T-helper 17 cell (primary cell): ENCODE data around the gene TPCN2. TPM values are rescaled to one million over a fixed set of nuclear protein-coding genes. Genes with fewer than 3 reads are reported as not detected.

ENCODE experiments used
- ATAC-seq: fragments of 150-1000 bp; cut with Tn5 transposase; 2 replicates; pipeline ENCODE4 v1.10.0; 2021; ENCODE audit warnings: mild to moderate bottlenecking, moderate library complexity
- DNase-seq, 3 donors: peaks; one replicate each; pipeline versions ENCODE4 v3.0.0 to v3.0.0-alpha.2; 2020 to 2021
- H3K9me3 ChIP-seq: one replicate; pipeline ENCODE4 v1.7.0; 2013; ENCODE audit warnings: low read length, mild to moderate bottlenecking; ENCODE audit not compliant: control insufficient read depth, poor library complexity, severe bottlenecking
- H3K27ac Mint-ChIP-seq: one replicate; pipeline ENCODE4 v1.8.0; 2022; ENCODE audit warnings: mild to moderate bottlenecking, moderate library complexity, mixed read lengths
- H3K27me3 Mint-ChIP-seq: one replicate; pipeline ENCODE4 v1.8.0; 2022; ENCODE audit warnings: mixed read lengths
- H3K36me3 Mint-ChIP-seq: one replicate; pipeline ENCODE4 v1.8.0; 2022; ENCODE audit warnings: low read depth, mixed read lengths
- H3K4me1 Mint-ChIP-seq: one replicate; pipeline ENCODE4 v1.8.0; 2022; ENCODE audit warnings: mild to moderate bottlenecking, mixed read lengths
- H3K4me3 Mint-ChIP-seq: one replicate; pipeline ENCODE4 v1.8.0; 2022; ENCODE audit warnings: mild to moderate bottlenecking, moderate library complexity, mixed read lengths
- total RNA-seq, 4 donors: library from RNA in 2 of 4; stranded (reverse) in 2 of 4; gene quantifications; one replicate each; pipeline ENCODE4 v1.2.3 and lab custom pipeline; 2022 to 2026

TPCN2 gene
- total RNA-seq, 2 donors from 2014 or later = 9.1 to 16.4 TPM

DNA sequence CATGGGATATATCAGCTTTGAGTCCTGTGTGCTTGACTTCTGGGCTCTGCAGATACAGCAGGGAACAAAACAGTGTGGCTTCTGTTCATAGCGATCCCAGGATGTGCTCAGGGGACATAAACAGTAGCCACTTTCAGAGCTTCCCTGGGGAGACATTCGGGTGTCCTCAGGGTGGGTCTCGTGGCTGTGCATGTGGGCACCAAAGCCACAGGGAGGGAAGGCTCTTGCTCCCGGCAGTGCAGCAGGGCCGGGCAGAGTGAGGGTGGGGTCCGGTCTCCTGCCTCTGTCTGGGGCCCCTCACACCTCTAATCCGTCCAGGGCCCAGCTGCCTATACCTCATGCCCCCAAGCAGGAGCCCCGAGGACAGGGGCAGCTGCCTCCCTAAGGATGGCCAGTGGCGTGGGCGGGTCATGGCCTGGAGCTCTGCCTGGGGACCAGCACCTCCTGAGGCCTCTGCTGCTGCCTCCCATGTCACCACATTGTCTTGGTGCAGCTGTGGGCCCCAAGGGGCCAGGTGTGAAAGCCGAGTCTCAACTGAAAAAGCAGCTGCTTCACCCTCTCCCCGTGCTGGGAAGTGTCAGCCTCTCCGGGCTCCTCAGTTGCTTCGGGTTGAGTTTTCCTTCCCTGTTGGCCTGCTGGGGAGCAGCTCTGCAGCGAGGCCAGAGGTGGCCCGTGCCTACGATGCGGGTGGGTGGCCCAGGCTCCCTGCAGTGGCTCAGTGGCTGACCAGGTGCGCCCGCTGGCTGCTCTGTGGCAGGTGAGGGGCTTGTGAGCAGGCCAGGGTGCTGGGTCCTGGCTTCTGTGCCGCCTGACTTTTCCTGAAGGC, 3.8 kb downstream of the TPCN2 start:
- H3K27me3 Mint-ChIP-seq = no peaks in the 10 kb centered on the region
- H3K4me3 Mint-ChIP-seq = no peak overlapping the region
- ATAC-seq = no peak
- H3K9me3 ChIP-seq = no peaks in the 10 kb centered on the region
- peaks cover 15% of the 10 kb centered on the region for H3K4me1 Mint-ChIP-seq
- H3K36me3 Mint-ChIP-seq = no peaks in the 10 kb centered on the region
- no peak for DNase-seq
- H3K27ac Mint-ChIP-seq = peak overlapping the region; percentile 86

DNA sequence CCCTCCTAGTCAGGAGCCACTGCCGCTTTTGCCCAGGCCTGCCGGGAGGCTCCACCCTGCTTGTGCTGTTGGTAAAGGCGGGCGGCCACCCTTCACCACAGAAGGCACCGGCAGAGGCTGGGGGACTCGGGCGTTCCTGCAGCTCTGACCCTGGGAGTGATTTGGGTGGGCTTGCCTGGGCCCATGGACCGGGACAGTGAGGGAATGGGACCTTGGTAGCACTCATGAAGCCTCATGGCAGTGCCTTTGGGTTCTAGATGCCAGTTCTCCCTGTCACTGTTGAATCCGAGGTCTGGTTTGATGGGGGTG, 4.4 kb downstream of the TPCN2 start:
- Mint-ChIP-seq H3K27me3 (no peaks in the 10 kb centered on the region), H3K4me1 (peaks cover 15% of the 10 kb centered on the region), H3K4me3 (no peak overlapping the region), H3K36me3 (no peaks in the 10 kb centered on the region), H3K27ac (no peak overlapping the region)
- no peak for ATAC-seq
- no peaks in the 10 kb centered on the region for H3K9me3 ChIP-seq
- DNase-seq = no peak

GRCh38 chr11:69053546-69054396, 5.0 kb downstream of the TPCN2 start:
- DNase-seq = no peak
- no peaks in the 10 kb centered on the region for H3K9me3 ChIP-seq
- Mint-ChIP-seq H3K27ac (no peak overlapping the region), H3K4me1 (peaks cover 11% of the 10 kb centered on the region), H3K36me3 (no peaks in the 10 kb centered on the region), H3K4me3 (no peak overlapping the region), H3K27me3 (no peaks in the 10 kb centered on the region)
- ATAC-seq = no peak

GRCh38 chr11:69054397-69055211, 5.9 kb downstream of the TPCN2 start:
- Mint-ChIP-seq H3K27me3 (no peaks in the 10 kb centered on the region), H3K36me3 (peaks cover under 1% of the 10 kb centered on the region), H3K4me1 (peaks cover 11% of the 10 kb centered on the region), H3K27ac (no peak overlapping the region), H3K4me3 (no peak overlapping the region)
- H3K9me3 ChIP-seq = no peaks in the 10 kb centered on the region
- ATAC-seq (no peak), DNase-seq (no peak)

DNA sequence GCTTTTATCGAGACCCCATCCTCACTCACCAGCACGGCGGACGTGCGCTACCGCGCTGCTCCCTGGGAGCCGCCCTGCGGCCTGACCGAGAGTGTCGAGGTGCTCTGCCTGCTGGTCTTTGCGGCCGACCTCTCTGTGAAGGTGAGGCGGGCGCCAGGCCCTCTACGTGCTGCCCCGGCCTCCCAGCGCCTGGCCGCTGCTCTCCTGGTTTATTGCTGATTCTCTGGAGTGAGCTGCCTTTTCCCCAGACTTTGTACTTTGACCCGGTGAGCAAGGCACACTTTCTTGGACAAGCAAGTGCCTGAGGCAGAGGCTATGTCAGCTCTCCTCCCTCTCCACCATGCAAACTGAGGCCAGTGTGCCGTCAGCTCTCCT, 6.5 kb downstream of the TPCN2 start:
- Mint-ChIP-seq H3K27me3 (no peaks in the 10 kb centered on the region), H3K27ac (no peak overlapping the region), H3K4me1 (peaks cover 11% of the 10 kb centered on the region), H3K4me3 (no peak overlapping the region), H3K36me3 (peaks cover 3% of the 10 kb centered on the region)
- no peaks in the 10 kb centered on the region for H3K9me3 ChIP-seq
- DNase-seq = no peak
- ATAC-seq = no peak

- DNase-seq (no peak), ATAC-seq (peak; percentile 74)
- Mint-ChIP-seq H3K27ac (peak overlapping the region; percentile 43), H3K36me3 (peaks cover 4% of the 10 kb centered on the region), H3K4me1 (peaks cover 11% of the 10 kb centered on the region), H3K4me3 (no peak overlapping the region), H3K27me3 (no peaks in the 10 kb centered on the region)
- H3K9me3 ChIP-seq = no peaks in the 10 kb centered on the region
These were observed 7.1 kb downstream of the TPCN2 start for GRCh38 chr11:69055598-69056516.

- no peak overlapping the region for H3K4me3 Mint-ChIP-seq
- no peaks in the 10 kb centered on the region for H3K9me3 ChIP-seq
- DNase-seq (no peak), ATAC-seq (no peak)
- H3K4me1 Mint-ChIP-seq = peaks cover 9% of the 10 kb centered on the region
- H3K36me3 Mint-ChIP-seq = peaks cover 4% of the 10 kb centered on the region
- no peak overlapping the region for H3K27ac Mint-ChIP-seq
- no peaks in the 10 kb centered on the region for H3K27me3 Mint-ChIP-seq
These were observed 8.5 kb downstream of the TPCN2 start for GRCh38 chr11:69057236-69057635.

DNA sequence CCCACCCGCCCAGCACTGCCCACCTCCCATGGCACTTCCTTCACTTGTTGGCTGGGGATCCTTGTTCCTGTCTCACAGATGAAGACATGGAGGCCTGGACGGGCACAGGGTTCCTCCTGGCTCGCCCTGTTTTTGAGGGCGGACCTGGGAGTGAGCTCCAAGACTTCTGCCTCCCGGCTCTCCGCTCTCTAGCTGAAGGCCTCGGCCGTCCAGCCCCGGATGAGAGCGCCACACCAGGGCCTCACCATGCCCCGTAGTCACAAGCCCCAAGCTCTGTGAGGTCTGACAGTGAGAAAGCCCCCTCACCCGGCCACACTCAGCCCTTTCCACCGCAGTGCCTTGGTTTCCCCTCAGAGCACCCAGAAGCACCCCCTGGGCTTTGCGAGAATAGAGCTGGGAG, 9.1 kb downstream of the TPCN2 start:
- DNase-seq = no peak
- no peaks in the 10 kb centered on the region for H3K9me3 ChIP-seq
- Mint-ChIP-seq H3K27me3 (no peaks in the 10 kb centered on the region), H3K4me3 (no peak overlapping the region), H3K27ac (no peak overlapping the region), H3K36me3 (peaks cover 4% of the 10 kb centered on the region), H3K4me1 (peaks cover 9% of the 10 kb centered on the region)
- no peak for ATAC-seq

- Mint-ChIP-seq H3K4me3 (no peak overlapping the region), H3K27ac (no peak overlapping the region), H3K27me3 (no peaks in the 10 kb centered on the region), H3K36me3 (peaks cover 4% of the 10 kb centered on the region), H3K4me1 (peaks cover 9% of the 10 kb centered on the region)
- DNase-seq = no peak
- ATAC-seq = no peak
- no peaks in the 10 kb centered on the region for H3K9me3 ChIP-seq
These were observed 10.0 kb downstream of the TPCN2 start for GRCh38 chr11:69058511-69059270.

DNA sequence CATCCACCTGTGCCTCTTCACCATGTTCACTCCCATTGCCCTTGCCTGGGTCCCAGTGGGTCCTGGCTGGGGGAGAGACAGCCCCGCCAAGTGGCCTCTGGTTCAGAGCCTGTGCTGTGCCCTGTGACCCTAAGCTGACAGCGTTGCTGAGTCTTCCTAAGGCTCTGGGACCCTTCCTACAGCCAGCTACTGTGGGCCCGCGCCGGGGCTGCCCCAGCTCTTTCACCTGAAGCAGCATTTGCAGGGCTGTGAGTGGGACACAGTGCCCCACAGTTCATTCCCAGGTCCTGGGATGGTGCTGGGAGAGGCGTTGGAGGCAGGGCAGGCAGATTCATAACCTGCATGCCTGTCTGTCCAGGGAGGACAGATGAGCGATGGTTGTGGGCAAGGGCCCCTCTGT, 10.7 kb downstream of the TPCN2 start:
- no peak overlapping the region for H3K27ac Mint-ChIP-seq
- H3K4me1 Mint-ChIP-seq = peaks cover 9% of the 10 kb centered on the region

DNA sequence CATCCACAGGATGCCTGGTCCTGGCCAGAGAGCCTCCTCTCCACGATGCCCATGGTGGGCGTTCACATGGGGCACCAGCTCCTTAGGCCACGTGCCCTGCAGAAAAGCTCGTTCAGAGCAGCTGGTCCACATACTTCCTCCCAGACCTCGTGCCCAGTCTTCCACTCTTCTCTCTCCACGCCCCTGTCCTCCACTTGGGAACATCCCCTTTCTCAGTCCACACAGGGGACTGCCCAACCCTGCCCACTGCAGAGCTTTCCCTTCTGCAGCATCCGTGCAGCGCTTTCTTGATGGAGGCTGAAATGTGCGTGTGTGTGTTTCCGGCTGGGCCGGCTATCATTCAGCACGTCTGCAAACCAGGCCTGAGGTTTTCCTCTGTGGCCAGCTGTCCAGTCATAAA, 11.3 kb downstream of the TPCN2 start:
- ATAC-seq (no peak), DNase-seq (no peak)
- Mint-ChIP-seq H3K4me3 (no peak overlapping the region), H3K27ac (no peak overlapping the region), H3K4me1 (peaks cover 9% of the 10 kb centered on the region), H3K27me3 (no peaks in the 10 kb centered on the region), H3K36me3 (peaks cover 4% of the 10 kb centered on the region)
- H3K9me3 ChIP-seq = no peaks in the 10 kb centered on the region

More for the DNA sequence above, 10.7 kb downstream of the TPCN2 start:
- Mint-ChIP-seq H3K27me3 (no peaks in the 10 kb centered on the region), H3K36me3 (peaks cover 4% of the 10 kb centered on the region), H3K4me3 (no peak overlapping the region)
- no peaks in the 10 kb centered on the region for H3K9me3 ChIP-seq
- DNase-seq (no peak), ATAC-seq (no peak)
